Osteoblast (primary cell): ENCODE results near the gene P2RY11. TPM values are rescaled to one million over a fixed set of nuclear protein-coding genes. Genes with fewer than 3 reads are reported as not detected.
A peak's percentile ranks its signal among the peaks of the same experiment; 100 is the strongest.

Source experiments
- DNase-seq: peaks from one replicate; pipeline ENCODE4 v3.0.0; 2011; ENCODE audit warnings: low spot score, mixed read lengths; ENCODE audit not compliant: insufficient read length; ENCODE audit errors: missing footprints
- H2AFZ ChIP-seq: 2 replicates; pipeline ENCODE4 v1.6.0; 2011; ENCODE audit warnings: mild to moderate bottlenecking, low read length
- H3K27ac ChIP-seq: 2 replicates; pipeline ENCODE4 v1.5.1; 2011; ENCODE audit warnings: mild to moderate bottlenecking, low read depth, low read length, moderate library complexity
- H3K27me3 ChIP-seq: 2 replicates; pipeline ENCODE4 v1.6.0; 2012; ENCODE audit warnings: mild to moderate bottlenecking, control low read depth, inconsistent platforms, low read length, moderate library complexity; ENCODE audit not compliant: insufficient read depth
- H3K36me3 ChIP-seq: 2 replicates; pipeline ENCODE4 v1.5.1; 2011; ENCODE audit warnings: mild to moderate bottlenecking, low read length, control low read depth, moderate library complexity; ENCODE audit not compliant: insufficient read depth
- H3K4me1 ChIP-seq: 2 replicates; pipeline ENCODE4 v1.5.1; 2011; ENCODE audit warnings: mild to moderate bottlenecking, low read length, control low read depth, moderate library complexity; ENCODE audit not compliant: insufficient read depth
- H3K4me2 ChIP-seq: 2 replicates; pipeline ENCODE4 v1.6.0; 2011; ENCODE audit warnings: mild to moderate bottlenecking, low read length; ENCODE audit not compliant: insufficient read depth
- H3K4me3 ChIP-seq: fragments of 200-600 bp; sonication (generic); 3 replicates; pipeline ENCODE4 v1.5.1; 2012; ENCODE audit warnings: mild to moderate bottlenecking, low read length, inconsistent platforms; ENCODE audit not compliant: insufficient read depth
- H3K79me2 ChIP-seq: 2 replicates; pipeline ENCODE4 v1.6.0; 2012; ENCODE audit warnings: mild to moderate bottlenecking, low read length, control low read depth, inconsistent platforms; ENCODE audit not compliant: insufficient read depth
- H3K9me3 ChIP-seq: 2 replicates; pipeline ENCODE4 v1.5.1; 2011; ENCODE audit warnings: low read depth, low read length, control low read depth
- H4K20me1 ChIP-seq: 2 replicates; pipeline ENCODE4 v1.6.0; 2012; ENCODE audit warnings: mild to moderate bottlenecking, low read length, control low read depth; ENCODE audit not compliant: insufficient read depth
- total RNA-seq: library from RNA; depleted of rRNA; stranded (reverse); fragments of >200 nt; gene quantifications from 2 replicates; pipeline ENCODE4 v1.2.3, GENCODE V29; 2012
- TF ChIP-seq, protein P1 (sequence below): IDR thresholded peaks from 2 replicates; pipeline ENCODE4 v1.5.1; 2011; ENCODE audit warnings: mild to moderate bottlenecking, low read depth, low read length, moderate library complexity; ENCODE audit errors: extremely low read depth

P2RY11 gene
- total RNA-seq, 1 donor: 2.2 TPM

DNA sequence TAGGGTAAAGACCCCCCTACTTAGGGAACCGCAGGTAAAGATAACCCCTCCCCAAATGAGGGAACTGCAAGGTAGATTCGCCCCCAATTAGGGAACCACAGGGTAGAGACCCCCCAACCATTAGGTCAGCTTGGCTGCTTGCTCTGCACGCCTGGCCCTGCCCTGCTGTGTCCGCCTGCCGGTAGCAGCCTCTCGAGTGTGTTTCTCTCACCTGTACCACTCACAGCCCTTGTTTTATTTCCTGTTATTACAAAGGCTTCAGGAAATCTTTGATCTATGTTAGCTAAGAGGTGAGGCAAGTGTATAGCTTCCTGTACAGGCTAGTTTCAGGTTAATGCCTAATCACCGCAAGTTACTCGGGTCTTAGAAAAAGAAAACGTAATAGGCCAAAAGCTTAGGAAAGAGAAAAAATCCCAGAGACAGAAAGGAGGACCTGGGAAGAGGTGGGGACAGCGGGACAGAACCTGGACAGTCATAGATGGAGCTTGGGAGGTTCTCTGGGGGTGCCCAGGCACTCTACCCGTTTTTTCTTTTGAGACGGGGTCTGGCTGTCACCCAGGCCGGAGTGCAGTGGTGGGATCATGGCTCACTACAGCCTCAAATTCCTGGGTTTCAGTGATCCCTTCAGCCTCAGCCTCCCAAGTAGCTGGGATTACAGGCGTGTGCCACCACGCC, 31.3 kb downstream of the P2RY11 start:
- no peaks in the 10 kb centered on the region for H3K9me3 ChIP-seq
- no peak overlapping the region for H2AFZ ChIP-seq
- H3K4me2 ChIP-seq: no peak overlapping the region
- H3K27ac ChIP-seq: no peak overlapping the region
- H3K36me3 ChIP-seq: peaks cover 87% of the 10 kb centered on the region
- H3K79me2 ChIP-seq: no peaks in the 10 kb centered on the region
- H3K4me3 ChIP-seq: no peak overlapping the region
- TF ChIP-seq, protein P1, sequence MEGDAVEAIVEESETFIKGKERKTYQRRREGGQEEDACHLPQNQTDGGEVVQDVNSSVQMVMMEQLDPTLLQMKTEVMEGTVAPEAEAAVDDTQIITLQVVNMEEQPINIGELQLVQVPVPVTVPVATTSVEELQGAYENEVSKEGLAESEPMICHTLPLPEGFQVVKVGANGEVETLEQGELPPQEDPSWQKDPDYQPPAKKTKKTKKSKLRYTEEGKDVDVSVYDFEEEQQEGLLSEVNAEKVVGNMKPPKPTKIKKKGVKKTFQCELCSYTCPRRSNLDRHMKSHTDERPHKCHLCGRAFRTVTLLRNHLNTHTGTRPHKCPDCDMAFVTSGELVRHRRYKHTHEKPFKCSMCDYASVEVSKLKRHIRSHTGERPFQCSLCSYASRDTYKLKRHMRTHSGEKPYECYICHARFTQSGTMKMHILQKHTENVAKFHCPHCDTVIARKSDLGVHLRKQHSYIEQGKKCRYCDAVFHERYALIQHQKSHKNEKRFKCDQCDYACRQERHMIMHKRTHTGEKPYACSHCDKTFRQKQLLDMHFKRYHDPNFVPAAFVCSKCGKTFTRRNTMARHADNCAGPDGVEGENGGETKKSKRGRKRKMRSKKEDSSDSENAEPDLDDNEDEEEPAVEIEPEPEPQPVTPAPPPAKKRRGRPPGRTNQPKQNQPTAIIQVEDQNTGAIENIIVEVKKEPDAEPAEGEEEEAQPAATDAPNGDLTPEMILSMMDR: no peak
- no peaks in the 10 kb centered on the region for H4K20me1 ChIP-seq
- DNase-seq: peak; percentile 82
- H3K4me1 ChIP-seq: no peaks in the 10 kb centered on the region
- H3K27me3 ChIP-seq: no peaks in the 10 kb centered on the region

DNA sequence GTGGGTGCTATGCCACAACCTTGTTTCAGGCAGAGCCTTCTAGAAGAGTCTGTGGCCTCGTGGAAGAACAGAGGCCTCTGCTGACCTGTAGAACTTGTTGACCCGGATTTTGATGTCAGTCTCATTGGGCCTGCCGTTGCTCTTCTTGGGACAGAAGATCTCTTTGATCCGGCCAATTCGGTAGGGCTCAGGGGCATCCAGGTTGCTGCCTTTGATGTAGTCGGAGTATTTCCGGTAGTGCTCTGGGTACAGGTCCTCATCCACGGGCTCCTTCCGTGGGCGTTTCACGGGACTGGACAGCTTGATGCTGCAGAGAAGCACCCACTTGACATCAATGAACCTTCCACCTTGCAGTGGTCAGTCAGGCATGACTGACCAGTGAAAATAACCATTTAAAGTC, 32.2 kb downstream of the P2RY11 start:
- no peaks in the 10 kb centered on the region for H3K9me3 ChIP-seq
- H3K4me2 ChIP-seq: no peak overlapping the region
- H4K20me1 ChIP-seq: no peaks in the 10 kb centered on the region
- no peaks in the 10 kb centered on the region for H3K79me2 ChIP-seq
- H2AFZ ChIP-seq: no peak overlapping the region
- peaks cover 82% of the 10 kb centered on the region for H3K36me3 ChIP-seq
- DNase-seq: no peak
- no peaks in the 10 kb centered on the region for H3K4me1 ChIP-seq
- TF ChIP-seq, protein P1: no peak
- no peaks in the 10 kb centered on the region for H3K27me3 ChIP-seq
- H3K4me3 ChIP-seq: no peak overlapping the region
- H3K27ac ChIP-seq: no peak overlapping the region

DNA sequence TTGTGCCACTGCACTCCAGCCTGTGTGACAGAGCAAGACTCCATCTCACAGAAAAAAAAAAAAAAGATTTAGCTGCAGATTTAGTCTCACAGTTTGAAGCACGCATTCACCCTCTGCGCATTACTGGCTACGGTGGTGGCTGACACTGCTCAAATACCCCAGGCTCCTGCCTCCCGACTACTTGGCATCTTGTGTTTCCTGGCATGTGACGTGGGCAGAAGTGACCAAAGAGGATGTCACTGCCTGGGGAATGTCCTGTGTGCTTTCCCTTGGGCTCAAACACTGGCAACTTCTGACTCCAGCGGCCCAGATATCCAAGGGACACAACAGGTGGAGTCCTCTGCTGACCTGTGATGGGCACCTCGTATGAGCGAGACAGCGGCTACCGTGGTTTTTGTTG, 32.9 kb downstream of the P2RY11 start:
- H3K79me2 ChIP-seq: no peaks in the 10 kb centered on the region
- no peak overlapping the region for H3K27ac ChIP-seq
- H3K36me3 ChIP-seq: peaks cover 82% of the 10 kb centered on the region
- no peaks in the 10 kb centered on the region for H3K27me3 ChIP-seq
- H3K9me3 ChIP-seq: no peaks in the 10 kb centered on the region
- no peak overlapping the region for H2AFZ ChIP-seq
- no peak for DNase-seq
- no peak overlapping the region for H3K4me2 ChIP-seq
- no peaks in the 10 kb centered on the region for H4K20me1 ChIP-seq
- no peaks in the 10 kb centered on the region for H3K4me1 ChIP-seq
- TF ChIP-seq, protein P1: no peak
- H3K4me3 ChIP-seq: no peak overlapping the region

DNA sequence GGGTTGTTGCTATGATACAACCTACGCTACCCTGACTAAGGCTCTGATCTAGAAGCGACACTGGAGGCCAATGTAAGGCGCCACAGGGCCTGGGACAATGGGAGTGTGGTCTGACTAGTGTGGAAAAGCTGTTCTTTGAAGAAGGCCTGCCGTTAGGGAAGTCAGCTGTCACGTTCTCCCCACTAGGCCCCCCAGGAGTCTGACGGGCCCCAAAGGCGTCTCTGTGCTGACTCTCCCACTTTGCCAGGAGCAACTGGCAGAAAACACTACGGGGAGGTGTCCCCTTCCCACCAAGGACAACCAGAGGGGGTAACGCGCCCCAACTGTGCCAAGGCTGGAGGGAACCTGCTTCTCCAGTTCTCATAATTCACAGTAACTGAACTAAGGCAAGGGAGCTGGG, 33.5 kb downstream of the P2RY11 start:
- H3K79me2 ChIP-seq: no peaks in the 10 kb centered on the region
- H3K4me2 ChIP-seq: no peak overlapping the region
- H4K20me1 ChIP-seq: no peaks in the 10 kb centered on the region
- DNase-seq: no peak
- TF ChIP-seq, protein P1: no peak
- no peak overlapping the region for H3K4me3 ChIP-seq
- H3K9me3 ChIP-seq: no peaks in the 10 kb centered on the region
- H2AFZ ChIP-seq: no peak overlapping the region
- H3K27ac ChIP-seq: no peak overlapping the region
- no peaks in the 10 kb centered on the region for H3K27me3 ChIP-seq
- H3K4me1 ChIP-seq: no peaks in the 10 kb centered on the region
- peaks cover 82% of the 10 kb centered on the region for H3K36me3 ChIP-seq
